Brain microvascular endothelial cell (primary cell): ENCODE results near the gene OR10K1.
"Not testable (repeated sequence)": the region's sequence is repeated elsewhere in the genome, so short reads cannot be mapped to it uniquely, and the experiment has no call there.

Experiments used
- DNase-seq: peaks from one replicate; pipeline ENCODE4 v3.0.0-alpha.2; 2020
- H3K27ac ChIP-seq: fragments of 250-450 bp; sonication (Bioruptor Pico); 2 replicates; pipeline ENCODE4 v1.5.1; 2020; ENCODE audit warnings: mild to moderate bottlenecking, moderate library complexity
- H3K27me3 ChIP-seq: fragments of 250-450 bp; sonication (Bioruptor Pico); replicated peaks from 2 replicates; pipeline ENCODE4 v1.5.1; 2020; ENCODE audit warnings: mild to moderate bottlenecking
- H3K36me3 ChIP-seq: fragments of 250-450 bp; sonication (Bioruptor Pico); replicated peaks from 2 replicates; pipeline ENCODE4 v1.5.1; 2020; ENCODE audit warnings: mild to moderate bottlenecking
- H3K4me3 ChIP-seq: 2 replicates; pipeline ENCODE4 v1.5.1; 2011; ENCODE audit warnings: low read depth, mild to moderate bottlenecking, control low read depth, low read length, moderate library complexity
- in situ Hi-C: cut with HindIII; loops from 2 replicates; pipeline ENCODE4 v1.10.0; 2017; ENCODE audit warnings: low sequenced_read_pairs, low pct_ligation_motif_present
- TF ChIP-seq, protein P1 (sequence below): IDR thresholded peaks from 2 replicates; pipeline ENCODE4 v1.5.1; 2011; ENCODE audit warnings: low read depth, mild to moderate bottlenecking, moderate library complexity, low read length, control low read depth, inconsistent platforms; ENCODE audit errors: missing control alignments

OR10K1 gene

DNA sequence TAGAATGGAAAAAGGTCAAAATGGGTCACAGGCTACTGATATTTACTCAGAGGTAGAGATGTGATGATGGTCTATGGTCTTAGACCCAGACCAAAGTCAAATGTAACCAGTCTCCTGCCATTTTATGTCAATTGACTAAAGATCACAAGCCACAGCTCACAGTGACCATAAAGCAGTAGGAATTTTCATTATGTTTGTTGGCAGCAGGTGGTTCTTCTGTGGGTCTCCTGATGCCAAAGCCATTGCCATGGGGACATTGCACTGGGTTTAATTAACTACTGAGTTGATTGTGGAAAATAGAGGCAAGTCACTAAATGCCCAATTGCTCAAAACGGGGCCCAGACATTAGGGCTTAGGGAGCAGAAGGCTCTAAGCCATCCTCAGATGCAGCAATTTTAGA, 35.5 kb upstream of the OR10K1 start, which contains the start of gene OR10K2:
Gene OR10K2, minus strand, starts transcription at position 101 of the 400 bp plus-strand sequence. CDS start 5,371 bp downstream, outside the sequence.
- no peak within 1 kb of the TSS for H3K4me3 ChIP-seq
- TF ChIP-seq, protein P1, sequence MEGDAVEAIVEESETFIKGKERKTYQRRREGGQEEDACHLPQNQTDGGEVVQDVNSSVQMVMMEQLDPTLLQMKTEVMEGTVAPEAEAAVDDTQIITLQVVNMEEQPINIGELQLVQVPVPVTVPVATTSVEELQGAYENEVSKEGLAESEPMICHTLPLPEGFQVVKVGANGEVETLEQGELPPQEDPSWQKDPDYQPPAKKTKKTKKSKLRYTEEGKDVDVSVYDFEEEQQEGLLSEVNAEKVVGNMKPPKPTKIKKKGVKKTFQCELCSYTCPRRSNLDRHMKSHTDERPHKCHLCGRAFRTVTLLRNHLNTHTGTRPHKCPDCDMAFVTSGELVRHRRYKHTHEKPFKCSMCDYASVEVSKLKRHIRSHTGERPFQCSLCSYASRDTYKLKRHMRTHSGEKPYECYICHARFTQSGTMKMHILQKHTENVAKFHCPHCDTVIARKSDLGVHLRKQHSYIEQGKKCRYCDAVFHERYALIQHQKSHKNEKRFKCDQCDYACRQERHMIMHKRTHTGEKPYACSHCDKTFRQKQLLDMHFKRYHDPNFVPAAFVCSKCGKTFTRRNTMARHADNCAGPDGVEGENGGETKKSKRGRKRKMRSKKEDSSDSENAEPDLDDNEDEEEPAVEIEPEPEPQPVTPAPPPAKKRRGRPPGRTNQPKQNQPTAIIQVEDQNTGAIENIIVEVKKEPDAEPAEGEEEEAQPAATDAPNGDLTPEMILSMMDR = no peak
- no peak for DNase-seq
- in situ Hi-C loops = no loop called here
- H3K36me3 ChIP-seq = no peaks in the 10 kb centered on the region
- H3K27ac ChIP-seq = no peak within 1 kb of the TSS
- H3K27me3 ChIP-seq = no peaks in the 10 kb centered on the region

DNA sequence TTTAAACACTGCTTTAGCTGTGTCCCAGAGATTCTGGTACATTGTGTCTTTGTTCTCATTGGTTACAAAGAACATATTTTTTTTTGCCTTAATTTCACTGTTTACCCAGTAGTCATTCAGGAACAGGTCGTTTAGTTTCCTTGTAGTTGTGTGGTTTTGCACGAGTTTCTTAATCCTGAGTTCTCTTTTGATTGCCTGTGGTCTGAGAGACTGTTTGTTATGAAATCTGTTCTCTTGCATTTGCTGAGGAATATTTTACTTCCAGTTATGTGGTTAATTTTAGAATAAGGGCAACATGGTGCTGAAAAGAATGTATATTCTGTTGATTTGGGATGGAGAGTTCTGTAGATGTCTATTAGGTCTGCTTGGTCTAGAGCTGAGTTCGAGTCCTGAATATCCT, 31.5 kb upstream of the OR10K1 start:
- in situ Hi-C loops, H3K27me3 ChIP-seq, H3K27ac ChIP-seq, H3K4me3 ChIP-seq, DNase-seq, H3K36me3 ChIP-seq: not testable (repeated sequence)

DNA sequence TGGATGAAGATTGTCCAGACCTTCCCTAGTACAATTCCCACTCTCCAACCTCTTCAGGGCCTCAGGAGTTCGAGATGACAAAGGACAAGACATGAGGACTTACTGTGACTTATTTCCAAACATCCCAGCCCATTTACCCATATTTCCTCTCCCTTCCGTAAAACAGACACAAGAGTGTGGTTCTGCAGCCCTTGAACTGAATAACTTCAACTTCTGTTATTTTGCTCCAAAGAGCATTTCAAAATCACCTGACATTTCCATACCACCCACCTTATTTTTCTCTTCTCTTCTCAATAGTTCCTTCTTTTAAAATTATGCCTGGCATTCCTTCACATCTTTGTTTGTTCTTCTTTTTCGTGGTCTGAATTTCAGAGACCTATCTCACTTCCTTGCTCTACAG, 26.9 kb upstream of the OR10K1 start:
- no peaks in the 10 kb centered on the region for H3K27me3 ChIP-seq
- DNase-seq = no peak
- in situ Hi-C loops = no loop called here
- H3K4me3 ChIP-seq = no peak overlapping the region
- H3K27ac ChIP-seq = no peak overlapping the region
- TF ChIP-seq, protein P1 = no peak
- no peaks in the 10 kb centered on the region for H3K36me3 ChIP-seq

DNA sequence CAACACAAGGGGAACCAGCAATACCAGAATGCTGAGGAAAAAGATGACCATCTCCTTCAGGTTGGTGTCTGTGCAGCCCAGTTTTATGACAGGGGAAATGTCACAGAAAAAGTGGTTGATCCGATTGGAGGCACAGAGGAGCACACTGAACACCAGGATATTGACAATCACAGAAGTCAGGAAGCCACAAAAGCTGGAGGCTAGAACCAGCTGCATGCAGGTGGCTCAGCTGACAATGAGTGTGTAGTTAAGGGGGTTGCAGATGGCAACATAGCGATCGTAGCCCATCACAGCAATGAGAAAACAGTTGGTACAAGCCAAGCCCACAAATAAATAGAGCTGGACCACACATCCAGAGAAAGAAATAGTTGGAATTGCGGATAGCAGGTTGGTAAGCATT, 16.3 kb upstream of the OR10K1 start:
- TF ChIP-seq, protein P1 = no peak
- H3K4me3 ChIP-seq = no peak overlapping the region
- no peak for DNase-seq
- in situ Hi-C loops = no loop called here
- no peaks in the 10 kb centered on the region for H3K36me3 ChIP-seq
- H3K27ac ChIP-seq = no peak overlapping the region
- H3K27me3 ChIP-seq = no peaks in the 10 kb centered on the region

DNA sequence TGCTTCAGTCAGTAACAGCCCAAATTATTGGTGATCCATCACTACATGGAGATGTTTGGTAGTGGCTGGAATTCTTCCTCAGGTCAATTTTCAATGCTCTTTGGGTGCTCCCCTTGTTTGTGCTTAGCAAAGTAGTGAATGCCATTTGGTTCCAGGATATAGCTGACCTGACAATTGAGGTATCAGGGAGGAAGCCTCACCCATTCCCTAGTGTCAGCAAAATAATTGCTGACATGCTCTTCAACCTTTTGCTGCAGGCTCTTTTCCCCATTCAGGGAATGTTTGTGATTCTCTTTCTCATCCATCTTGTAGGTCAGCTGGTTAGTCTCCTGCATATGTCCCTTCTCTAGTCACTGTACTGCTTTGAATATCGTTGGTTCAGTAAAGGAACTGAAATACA, 7.1 kb upstream of the OR10K1 start:
- no peak overlapping the region for H3K27ac ChIP-seq
- no peaks in the 10 kb centered on the region for H3K27me3 ChIP-seq
- in situ Hi-C loops = no loop called here
- H3K4me3 ChIP-seq = no peak overlapping the region
- TF ChIP-seq, protein P1 = no peak
- no peaks in the 10 kb centered on the region for H3K36me3 ChIP-seq
- DNase-seq = no peak

DNA sequence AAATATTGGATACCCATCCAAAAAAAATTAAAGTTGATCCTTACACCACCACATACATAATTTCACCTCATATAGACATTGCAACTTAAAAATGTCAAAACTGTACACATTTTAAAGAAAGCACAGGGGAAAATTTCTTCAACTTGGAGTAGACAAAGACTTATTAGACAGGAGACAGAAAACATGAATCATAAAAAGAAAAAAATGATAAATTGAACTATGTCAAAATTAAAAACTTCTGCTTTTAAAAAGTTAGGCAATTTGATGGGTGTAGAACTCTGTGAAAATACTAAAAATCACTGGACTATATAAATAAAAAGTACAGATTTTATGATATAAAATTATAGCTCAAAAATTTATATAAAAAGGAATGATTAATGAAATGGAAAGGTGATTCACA, 4.4 kb upstream of the OR10K1 start:
- Histone ChIP-seq H3K27me3 (no peaks in the 10 kb centered on the region), H3K4me3 (no peak overlapping the region), H3K27ac (no peak overlapping the region), H3K36me3 (no peaks in the 10 kb centered on the region)
- DNase-seq = no peak
- in situ Hi-C loops = no loop called here
- TF ChIP-seq, protein P1 = no peak
